Vagina (tissue), 2 donors: Measurements from ENCODE around the gene CRKL.

Experiments
- CTCF ChIP-seq, 3 experiments: fragments of 450-650 bp in 2 of 3; fragments of 200-600 bp in 1 of 3; sonication (generic) in 1 of 3; IDR thresholded peaks; one replicate each; pipeline ENCODE4 v1.5.1; 2017 to 2019; ENCODE audit warnings: antibody characterized with exemption in 3 of 3, mild to moderate bottlenecking in 2 of 3, moderate library complexity in 2 of 3
- POLR2A ChIP-seq, 2 donors: fragments of 450-650 bp; IDR thresholded peaks; one replicate each; pipeline ENCODE4 v1.6.1; 2017; ENCODE audit warnings: antibody characterized with exemption in 2 of 2, mild to moderate bottlenecking in 2 of 2, moderate library complexity in 2 of 2
- POLR2AphosphoS5 ChIP-seq, 2 donors: sonication (generic); formaldehyde crosslinking; IDR thresholded peaks; one replicate each; pipeline ENCODE4 v1.9.0; 2017; ENCODE audit warnings: antibody characterized with exemption in 2 of 2, mild to moderate bottlenecking in 2 of 2, low read depth in 1 of 2; ENCODE audit not compliant: insufficient read depth in 1 of 2

GRCh38 chr22:20903093-20903492, 14.1 kb upstream of the CRKL start:
- TF ChIP-seq POLR2A (IDR thresholded peaks at IDR 0.05) = no peak
- TF ChIP-seq CTCF (IDR thresholded peaks at IDR 0.05) = no peak
- no peak for TF ChIP-seq POLR2AphosphoS5 (IDR thresholded peaks at IDR 0.05; ENCODE audit: insufficient read depth in 1 of 2, low read depth in 1 of 2)
